DND-41 (cell line): ENCODE measurements around the gene RNASET2.

ENCODE experiments used
- ATAC-seq: fragments of 200-7000 bp; cut with Tn5 transposase; 3 replicates; pipeline ENCODE4 v1.9.1; 2021; ENCODE audit warnings: low read depth; ENCODE audit not compliant: insufficient read depth
- DNase-seq: peaks from one replicate; pipeline ENCODE4 v3.0.0-alpha.2; 2020
- H2AFZ ChIP-seq: 2 replicates; pipeline ENCODE4 v1.6.0; 2012; ENCODE audit warnings: low read depth, low read length
- H3K27ac ChIP-seq: 2 replicates; pipeline ENCODE4 v1.5.1; 2012; ENCODE audit warnings: low read length, inconsistent platforms
- H3K27me3 ChIP-seq: fragments of 200-600 bp; sonication (generic); 2 replicates; pipeline ENCODE4 v1.6.0; 2012; ENCODE audit warnings: low read length, mild to moderate bottlenecking, inconsistent platforms; ENCODE audit not compliant: insufficient read depth, poor library complexity
- H3K36me3 ChIP-seq: 2 replicates; pipeline ENCODE4 v1.5.1; 2012; ENCODE audit warnings: low read length, inconsistent platforms; ENCODE audit not compliant: insufficient read depth
- H3K4me1 ChIP-seq: 2 replicates; pipeline ENCODE4 v1.5.1; 2012; ENCODE audit warnings: mild to moderate bottlenecking, low read length; ENCODE audit not compliant: insufficient read depth
- H3K4me2 ChIP-seq: 2 replicates; pipeline ENCODE4 v1.6.0; 2012; ENCODE audit warnings: mild to moderate bottlenecking, moderate library complexity, low read length, inconsistent platforms; ENCODE audit not compliant: insufficient read depth
- H3K4me3 ChIP-seq, 2 experiments: fragments of 200-600 bp in 1 of 2; shearing (Covaris generic) in 1 of 2; 2 replicates each; pipeline ENCODE4 v1.5.1; 2012 to 2016; ENCODE audit warnings: inconsistent platforms in 2 of 2, low read length in 2 of 2, mild to moderate bottlenecking in 2 of 2, low read depth in 1 of 2, moderate library complexity in 1 of 2
- H3K79me2 ChIP-seq: 2 replicates; pipeline ENCODE4 v1.6.0; 2012; ENCODE audit warnings: low read length, inconsistent platforms; ENCODE audit not compliant: insufficient read depth
- H3K9ac ChIP-seq: 2 replicates; pipeline ENCODE4 v1.6.0; 2012; ENCODE audit warnings: low read depth, mild to moderate bottlenecking, inconsistent platforms, low read length, moderate library complexity
- H3K9me3 ChIP-seq: 2 replicates; pipeline ENCODE4 v1.5.1; 2012; ENCODE audit warnings: low read length, moderate library complexity, mild to moderate bottlenecking, inconsistent platforms; ENCODE audit not compliant: insufficient read depth, severe bottlenecking
- H4K20me1 ChIP-seq: 2 replicates; pipeline ENCODE4 v1.6.0; 2012; ENCODE audit warnings: low read length; ENCODE audit not compliant: insufficient read depth
- CTCF ChIP-seq: IDR thresholded peaks from 2 replicates; pipeline ENCODE4 v1.5.1; 2012; ENCODE audit warnings: borderline replicate concordance, low read length, moderate library complexity, mild to moderate bottlenecking; ENCODE audit not compliant: poor library complexity, severe bottlenecking; ENCODE audit errors: extremely low read depth
- EZH2 ChIP-seq: IDR thresholded peaks from 3 replicates; pipeline ENCODE4 v1.6.1; 2012; ENCODE audit warnings: borderline replicate concordance, low read depth, mild to moderate bottlenecking, moderate library complexity, low read length, inconsistent platforms; ENCODE audit not compliant: severe bottlenecking

RNASET2 gene

GRCh38 chr6:166970776-166971175 lies 14.4 kb upstream of the RNASET2 start:
- TF ChIP-seq EZH2 (no peak), CTCF (no peak)
- Histone ChIP-seq H3K27ac (peak overlapping the region; percentile 78), H3K9me3 (peaks cover 4% of the 10 kb centered on the region), H3K4me3 (no peak overlapping the region), H3K4me2 (peak overlapping the region; percentile 9), H3K36me3 (peaks cover 39% of the 10 kb centered on the region), H2AFZ (no peak overlapping the region), H3K9ac (peak overlapping the region; percentile 9; the same call in 1 of the 2 replicates), H4K20me1 (no peaks in the 10 kb centered on the region; the same call in 1 of the 2 replicates), H3K27me3 (no peaks in the 10 kb centered on the region), H3K79me2 (no peaks in the 10 kb centered on the region), H3K4me1 (peaks cover 43% of the 10 kb centered on the region)
- no peak for ATAC-seq
- no peak for DNase-seq

- no peaks in the 10 kb centered on the region for H3K27me3 ChIP-seq
- H3K4me3 ChIP-seq, result peak overlapping the region in 1 of 2 experiments; percentile 17; a peak in 1 of 4 replicates
- no peak overlapping the region for H2AFZ ChIP-seq
- H3K9me3 ChIP-seq, result peaks cover 4% of the 10 kb centered on the region
- H3K27ac ChIP-seq, result peak overlapping the region; percentile 78
- H3K4me1 ChIP-seq, result peaks cover 43% of the 10 kb centered on the region
- DNase-seq, result no peak
- H3K79me2 ChIP-seq, result no peaks in the 10 kb centered on the region
- H3K36me3 ChIP-seq, result peaks cover 36% of the 10 kb centered on the region
- no peaks in the 10 kb centered on the region; the same call in 1 of the 2 replicates for H4K20me1 ChIP-seq
- H3K4me2 ChIP-seq, result peak overlapping the region; percentile 9; the same call in 1 of the 2 replicates
- peak overlapping the region; percentile 9; the same call in 1 of the 2 replicates for H3K9ac ChIP-seq
- ATAC-seq, result 0 out of 3 replicates have a peak, but pooled peaks have one; percentile 27
- TF ChIP-seq EZH2, result no peak
- TF ChIP-seq CTCF, result no peak
Observed at GRCh38 chr6:166970091-166970490, 13.7 kb upstream of the RNASET2 start.

- no peak for TF ChIP-seq EZH2
- no peak for TF ChIP-seq CTCF
- peak; percentile 87 for ATAC-seq
- peak overlapping the region; percentile 9 for H3K4me2 ChIP-seq
Observed at GRCh38 chr6:166969390-166970002, 13.1 kb upstream of the RNASET2 start.

More at GRCh38 chr6:166969390-166970002, 13.1 kb upstream of the RNASET2 start:
- Histone ChIP-seq H2AFZ (no peak overlapping the region), H3K79me2 (no peaks in the 10 kb centered on the region), H4K20me1 (no peaks in the 10 kb centered on the region; the same call in 1 of the 2 replicates), H3K36me3 (peaks cover 30% of the 10 kb centered on the region), H3K9ac (0 out of 2 replicates have a peak overlapping the region, but pooled peaks have one; percentile 14), H3K9me3 (peaks cover 4% of the 10 kb centered on the region), H3K4me1 (peaks cover 43% of the 10 kb centered on the region), H3K4me3 (no peak overlapping the region), H3K27ac (peak overlapping the region; percentile 78), H3K27me3 (no peaks in the 10 kb centered on the region)
- peak; percentile 59 for DNase-seq
